GM12878 (cell line): Measurements from ENCODE around the gene SHCBP1L. TPM values are rescaled to one million over a fixed set of nuclear protein-coding genes. Genes with fewer than 3 reads are reported as not detected.

Experiments
- polyA plus RNA-seq, 11 experiments: library from polyadenylated mRNA; depleted of rRNA in 4 of 11; unstranded in 6 of 11; stranded (reverse) in 5 of 11; fragments of >200 nt; fragmentation: Nextera tagmentation in 4 of 11; fragmentation: Illumina TruSeq in 1 of 11; extraction: Ambion mirVana in 4 of 11; extraction: Trizol in 1 of 11; gene quantifications; 1 replicate in 1 of 11; 2 replicates in 10 of 11; pipeline versions ENCODE4 v1.2.1 to v1.2.3, GENCODE V29; 2011 to 2016; ENCODE audit warnings: inconsistent platforms in 2 of 11, missing spikeins in 2 of 11, low read depth in 1 of 11
- small RNA-seq: library from RNA; depleted of rRNA; stranded (forward); fragments of <200 nt; gene quantifications from one replicate; pipeline ENCODE3, GENCODE V24; 2014
- total RNA-seq, 4 experiments: library from RNA; depleted of rRNA in 3 of 4; stranded (reverse); fragments of >200 nt in 3 of 4; fragmentation: Illumina TruSeq in 1 of 4; extraction: Trizol in 1 of 4; gene quantifications; 2 replicates each; pipeline versions ENCODE4 v1.2.1 to v1.2.3, GENCODE V29; 2013 to 2021

Gene SHCBP1L
- total and polyA plus RNA-seq, 10 of the 15 experiments (the other 5 are each of a cell fraction or from before 2014, with no cell fraction given) = not detected

Small RNAs within 50 kb of the gene (small RNA-seq; reads per million reads assigned to genes)
- not detected for gene HMGN1P4
- gene RNU6-41P = not detected

Other genes with a start within 250 kb of the SHCBP1L start
- gene NPL, start 163.4 kb downstream of the SHCBP1L start, total RNA-seq (2014; rRNA removed) = 15.3 and 19.2 TPM in 2 replicates
- 7.6 and 8.9 TPM in 2 replicates for gene NPL, start 163.4 kb downstream of the SHCBP1L start, total RNA-seq (2014; rRNA removed; fragmentation: Illumina TruSeq; extraction: Trizol)
- 10.8 and 11.9 TPM in 2 replicates for gene NPL, start 163.4 kb downstream of the SHCBP1L start, total RNA-seq (2021)
- 5.3 and 8.2 TPM in 2 replicates for gene NPL, start 163.4 kb downstream of the SHCBP1L start, polyA plus RNA-seq (2011; rRNA removed)
- 12.0 and 15.4 TPM in 2 replicates for gene NPL, start 163.4 kb downstream of the SHCBP1L start, polyA plus RNA-seq (2014; fragmentation: Illumina TruSeq; extraction: Trizol)
- 10 to 100 TPM; 12.6 to 15.1 TPM for gene NPL, start 163.4 kb downstream of the SHCBP1L start, polyA plus RNA-seq (2014; fragmentation: Nextera tagmentation; extraction: Ambion mirVana)
- gene NPL, start 163.4 kb downstream of the SHCBP1L start, polyA plus RNA-seq (2014; rRNA removed) = 8.2 and 8.4 TPM in 2 replicates
- 1 to 10 TPM; 8.5 to 9.1 TPM for gene NPL, start 163.4 kb downstream of the SHCBP1L start, polyA plus RNA-seq (2016; fragmentation: Nextera tagmentation; extraction: Ambion mirVana)
- 165 and 178 TPM in 2 replicates for gene DHX9, start 113.8 kb downstream of the SHCBP1L start, total RNA-seq (2014; rRNA removed)
- gene DHX9, start 113.8 kb downstream of the SHCBP1L start, total RNA-seq (2014; rRNA removed; fragmentation: Illumina TruSeq; extraction: Trizol) = 217 and 229 TPM in 2 replicates
- 227 and 235 TPM in 2 replicates for gene DHX9, start 113.8 kb downstream of the SHCBP1L start, total RNA-seq (2021)
- 234 and 266 TPM in 2 replicates for gene DHX9, start 113.8 kb downstream of the SHCBP1L start, polyA plus RNA-seq (2011; rRNA removed)
- 219 and 238 TPM in 2 replicates for gene DHX9, start 113.8 kb downstream of the SHCBP1L start, polyA plus RNA-seq (2014; fragmentation: Illumina TruSeq; extraction: Trizol)
- 100 to 1,000 TPM in 1 of 2 experiments, 10 to 100 TPM in 1; 90.7 to 130 TPM for gene DHX9, start 113.8 kb downstream of the SHCBP1L start, polyA plus RNA-seq (2014; fragmentation: Nextera tagmentation; extraction: Ambion mirVana)
- 188 and 189 TPM in 2 replicates for gene DHX9, start 113.8 kb downstream of the SHCBP1L start, polyA plus RNA-seq (2014; rRNA removed)
- gene DHX9, start 113.8 kb downstream of the SHCBP1L start, polyA plus RNA-seq (2016; fragmentation: Nextera tagmentation; extraction: Ambion mirVana) = 100 to 1,000 TPM; 214 to 221 TPM
- 32.5 and 36.4 TPM in 2 replicates for gene LAMC1, start 70.3 kb upstream of the SHCBP1L start, total RNA-seq (2014; rRNA removed)
- 33.5 and 35.1 TPM in 2 replicates for gene LAMC1, start 70.3 kb upstream of the SHCBP1L start, total RNA-seq (2014; rRNA removed; fragmentation: Illumina TruSeq; extraction: Trizol)
- gene LAMC1, start 70.3 kb upstream of the SHCBP1L start, total RNA-seq (2021) = 45.2 and 51.4 TPM in 2 replicates
- 23.1 and 27.6 TPM in 2 replicates for gene LAMC1, start 70.3 kb upstream of the SHCBP1L start, polyA plus RNA-seq (2011; rRNA removed)
- gene LAMC1, start 70.3 kb upstream of the SHCBP1L start, polyA plus RNA-seq (2014; fragmentation: Illumina TruSeq; extraction: Trizol) = 33.5 and 37.1 TPM in 2 replicates
- gene LAMC1, start 70.3 kb upstream of the SHCBP1L start, polyA plus RNA-seq (2014; fragmentation: Nextera tagmentation; extraction: Ambion mirVana) = 1 to 10 TPM; 4.6 to 5.2 TPM
- 23.6 and 24.6 TPM in 2 replicates for gene LAMC1, start 70.3 kb upstream of the SHCBP1L start, polyA plus RNA-seq (2014; rRNA removed)
- 10 to 100 TPM in 1 of 2 experiments, 1 to 10 TPM in 1; 6.1 to 13.0 TPM for gene LAMC1, start 70.3 kb upstream of the SHCBP1L start, polyA plus RNA-seq (2016; fragmentation: Nextera tagmentation; extraction: Ambion mirVana)
- gene LAMC2, start 233.1 kb upstream of the SHCBP1L start, total RNA-seq (2014; rRNA removed) = 0.85 and 0.98 TPM in 2 replicates
- 1.1 and 1.2 TPM in 2 replicates for gene LAMC2, start 233.1 kb upstream of the SHCBP1L start, total RNA-seq (2014; rRNA removed; fragmentation: Illumina TruSeq; extraction: Trizol)
- gene LAMC2, start 233.1 kb upstream of the SHCBP1L start, total RNA-seq (2021) = 1.1 and 1.5 TPM in 2 replicates
- gene LAMC2, start 233.1 kb upstream of the SHCBP1L start, polyA plus RNA-seq (2011; rRNA removed) = 0.17 and 0.27 TPM in 2 replicates
- gene LAMC2, start 233.1 kb upstream of the SHCBP1L start, polyA plus RNA-seq (2014; fragmentation: Illumina TruSeq; extraction: Trizol) = 0.78 and 0.93 TPM in 2 replicates
- under 1 TPM; 0.77 to 0.93 TPM for gene LAMC2, start 233.1 kb upstream of the SHCBP1L start, polyA plus RNA-seq (2014; fragmentation: Nextera tagmentation; extraction: Ambion mirVana)
- gene LAMC2, start 233.1 kb upstream of the SHCBP1L start, polyA plus RNA-seq (2014; rRNA removed) = 0.74 and 0.92 TPM in 2 replicates
- gene LAMC2, start 233.1 kb upstream of the SHCBP1L start, polyA plus RNA-seq (2016; fragmentation: Nextera tagmentation; extraction: Ambion mirVana) = 1 to 10 TPM in 1 of 2 experiments, under 1 TPM in 1; 0.82 to 1.1 TPM